Liver (tissue), 9 donors: ENCODE results near the gene CUL4A. TPM values are rescaled to one million over a fixed set of nuclear protein-coding genes. Genes with fewer than 3 reads are reported as not detected.

Experiments
- DNase-seq: peaks from one replicate; pipeline ENCODE4 v3.0.0-alpha.2; 2017; ENCODE audit warnings: low spot score
- H3K27ac ChIP-seq, 2 donors: one replicate each; pipeline ENCODE4 v1.7.0; 2013; ENCODE audit warnings: inconsistent platforms in 2 of 2, low read length in 2 of 2, control low read depth in 1 of 2, low read depth in 1 of 2, mild to moderate bottlenecking in 1 of 2
- H3K27me3 ChIP-seq, 4 donors: one replicate each; pipeline versions ENCODE4 v1.6.1 to v1.7.0; 2013; ENCODE audit warnings: low read length in 3 of 4, inconsistent platforms in 1 of 4, mild to moderate bottlenecking in 1 of 4, moderate library complexity in 1 of 4; ENCODE audit not compliant: control insufficient read depth in 4 of 4, insufficient read depth in 4 of 4
- H3K36me3 ChIP-seq, 4 donors: one replicate each; pipeline versions ENCODE4 v1.6.1 to v1.7.0; 2013; ENCODE audit warnings: low read length in 3 of 4, mild to moderate bottlenecking in 3 of 4, low read depth in 1 of 4, moderate library complexity in 1 of 4; ENCODE audit not compliant: control insufficient read depth in 4 of 4, insufficient read depth in 3 of 4
- H3K4me1 ChIP-seq, 4 donors: one replicate each; pipeline versions ENCODE4 v1.6.1 to v1.7.0; 2013; ENCODE audit warnings: low read length in 3 of 4, mild to moderate bottlenecking in 3 of 4, moderate library complexity in 1 of 4; ENCODE audit not compliant: control insufficient read depth in 4 of 4, insufficient read depth in 4 of 4
- H3K4me3 ChIP-seq, 3 donors: one replicate each; pipeline versions ENCODE4 v1.6.1 to v1.7.0; 2013; ENCODE audit warnings: low read length in 3 of 3, control low read depth in 1 of 3, low read depth in 1 of 3, mild to moderate bottlenecking in 1 of 3
- H3K9ac ChIP-seq, 2 donors: one replicate each; pipeline ENCODE4 v1.7.0; 2013; ENCODE audit warnings: low read length in 2 of 2, mild to moderate bottlenecking in 2 of 2, moderate library complexity in 2 of 2, control low read depth in 1 of 2, low read depth in 1 of 2
- H3K9me3 ChIP-seq, 4 donors: one replicate each; pipeline versions ENCODE4 v1.6.1 to v1.7.0; 2013; ENCODE audit warnings: low read length in 3 of 4; ENCODE audit not compliant: control insufficient read depth in 4 of 4
- EGR1 ChIP-seq, 2 donors: IDR thresholded peaks; 2 replicates each; pipeline ENCODE4 v1.6.1; 2016 to 2018; ENCODE audit warnings: antibody characterized with exemption in 2 of 2, low read depth in 2 of 2
- FOXA1 ChIP-seq: IDR thresholded peaks from 2 replicates; pipeline ENCODE4 v1.6.1; 2016; ENCODE audit warnings: antibody characterized with exemption
- FOXA2 ChIP-seq: IDR thresholded peaks from 2 replicates; pipeline ENCODE4 v1.6.1; 2016; ENCODE audit warnings: antibody characterized with exemption
- GABPA ChIP-seq, 2 donors: IDR thresholded peaks in 1 of 2; conservative IDR thresholded peaks in 1 of 2; 2 replicates each; pipeline ENCODE4 v1.6.1; 2016; ENCODE audit warnings: antibody characterized with exemption in 2 of 2, mild to moderate bottlenecking in 1 of 2, moderate library complexity in 1 of 2
- HNF4A ChIP-seq, 2 donors: conservative IDR thresholded peaks; 2 replicates each; pipeline ENCODE4 v1.6.1; 2016; ENCODE audit warnings: antibody characterized with exemption in 2 of 2, mild to moderate bottlenecking in 2 of 2
- HNF4G ChIP-seq: IDR thresholded peaks from 2 replicates; pipeline ENCODE4 v1.6.1; 2016; ENCODE audit warnings: antibody characterized with exemption
- JUND ChIP-seq, 2 donors: IDR thresholded peaks; 2 replicates each; pipeline ENCODE4 v1.6.1; 2016; ENCODE audit warnings: antibody characterized with exemption in 2 of 2
- NR2F2 ChIP-seq: IDR thresholded peaks from 2 replicates; pipeline ENCODE4 v1.6.1; 2016; ENCODE audit warnings: antibody characterized with exemption
- RAD21 ChIP-seq, 2 donors: IDR thresholded peaks; 2 replicates each; pipeline ENCODE4 v1.6.1; 2016; ENCODE audit warnings: antibody characterized with exemption in 2 of 2, mild to moderate bottlenecking in 2 of 2
- RXRA ChIP-seq, 2 donors: IDR thresholded peaks; 2 replicates each; pipeline ENCODE4 v1.6.1; 2017 to 2018; ENCODE audit warnings: antibody characterized with exemption in 2 of 2, mild to moderate bottlenecking in 1 of 2
- SP1 ChIP-seq: IDR thresholded peaks from 2 replicates; pipeline ENCODE4 v1.6.1; 2018; ENCODE audit warnings: antibody characterized with exemption, mild to moderate bottlenecking
- TAF1 ChIP-seq: conservative IDR thresholded peaks from 2 replicates; pipeline ENCODE4 v1.6.1; 2016; ENCODE audit warnings: antibody characterized with exemption, mild to moderate bottlenecking
- YY1 ChIP-seq: IDR thresholded peaks from 2 replicates; pipeline ENCODE4 v1.6.1; 2016; ENCODE audit warnings: antibody characterized with exemption, mild to moderate bottlenecking
- WGBS: extraction: QIAGEN DNeasy Blood & Tissue Kit; methylation state at CpG from one replicate; pipeline ENCODE4 v1.1.7; 2013; 5-methylcytosine and 5-hydroxymethylcytosine counted together
- polyA plus RNA-seq, 2 donors: library from polyadenylated mRNA; stranded (reverse) in 1 of 2; unstranded in 1 of 2; fragments of 200-250 nt in 1 of 2; fragments of >200 nt in 1 of 2; fragmentation: Nextera tagmentation in 1 of 2; extraction: Ambion mirVana in 1 of 2; gene quantifications; one replicate each; pipeline versions ENCODE4 v1.2.1 to v1.2.3, GENCODE V29; 2013 to 2015
- total RNA-seq, 2 donors: library from RNA; depleted of rRNA; stranded (reverse); fragments of >200 nt; gene quantifications; one replicate each; pipeline ENCODE4 v1.2.3, GENCODE V29; 2014
- TF ChIP-seq, protein P1 (sequence below): IDR thresholded peaks from 2 replicates; pipeline ENCODE4 v1.6.1; 2016; ENCODE audit warnings: antibody characterized with exemption
- TF ChIP-seq, protein P2 (sequence below): fragments of 150-350 bp; IDR thresholded peaks from 2 replicates; pipeline ENCODE4 v1.5.1; 2017; ENCODE audit warnings: improper control_type of control experiment, low read depth, low read length; ENCODE audit not compliant: missing input control
- TF ChIP-seq, protein P3 (sequence below): IDR thresholded peaks from 2 replicates; pipeline ENCODE4 v1.6.1; 2016; ENCODE audit warnings: antibody characterized with exemption
- TF ChIP-seq, protein P4 (sequence below): IDR thresholded peaks from 2 replicates; pipeline ENCODE4 v1.6.1; 2016; ENCODE audit warnings: antibody characterized with exemption, mild to moderate bottlenecking
- donor health status: healthy.
- donor health status: healthy.
- donor health status: healthy.
- donor health status: healthy.
- donor health status: healthy.

The CUL4A gene
- total and polyA plus RNA-seq, 4 donors: 19.9 to 89.4 (median 45.9) TPM

GRCh38 chr13:113233101-113233500 is 23.7 kb downstream of the CUL4A start:
- TF ChIP-seq HNF4G: no peak
- TF ChIP-seq TAF1: no peak
- 99% methylated on average over 11 of the region's 11 CpGs for WGBS
- no peak overlapping the region for H3K27ac ChIP-seq
- no peaks in the 10 kb centered on the region for H3K27me3 ChIP-seq
- H3K4me3 ChIP-seq: no peak overlapping the region
- H3K9me3 ChIP-seq: no peaks in the 10 kb centered on the region
- DNase-seq: no peak
- no peak overlapping the region for H3K9ac ChIP-seq
- no peaks in the 10 kb centered on the region for H3K4me1 ChIP-seq
- peaks cover 11 to 46% (median 27%) of the 10 kb centered on the region in 4 donors for H3K36me3 ChIP-seq

GRCh38 chr13:113238536-113238935 is 29.1 kb downstream of the CUL4A start:
- Histone ChIP-seq H3K27ac (no peak overlapping the region), H3K9ac (no peak overlapping the region), H3K9me3 (no peaks in the 10 kb centered on the region), H3K4me3 (no peak overlapping the region), H3K27me3 (no peaks in the 10 kb centered on the region), H3K36me3 (peaks cover 8 to 53% (median 28%) of the 10 kb centered on the region in 4 donors), H3K4me1 (no peaks in the 10 kb centered on the region)
- DNase-seq: no peak
- TF ChIP-seq HNF4G (no peak), YY1 (no peak), GABPA (IDR thresholded peaks at IDR 0.05 in 1 of 2, conservative IDR thresholded peaks at IDR 0.05 in 1 of 2) (no peak), TAF1 (no peak), NR2F2 (no peak), RAD21 (IDR thresholded peaks at IDR 0.05) (no peak), EGR1 (IDR thresholded peaks at IDR 0.05; ENCODE audit: low read depth in 2 of 2) (no peak), FOXA2 (no peak)
- TF ChIP-seq, protein P1, sequence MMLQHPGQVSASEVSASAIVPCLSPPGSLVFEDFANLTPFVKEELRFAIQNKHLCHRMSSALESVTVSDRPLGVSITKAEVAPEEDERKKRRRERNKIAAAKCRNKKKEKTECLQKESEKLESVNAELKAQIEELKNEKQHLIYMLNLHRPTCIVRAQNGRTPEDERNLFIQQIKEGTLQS: no peak
- TF ChIP-seq, protein P2, sequence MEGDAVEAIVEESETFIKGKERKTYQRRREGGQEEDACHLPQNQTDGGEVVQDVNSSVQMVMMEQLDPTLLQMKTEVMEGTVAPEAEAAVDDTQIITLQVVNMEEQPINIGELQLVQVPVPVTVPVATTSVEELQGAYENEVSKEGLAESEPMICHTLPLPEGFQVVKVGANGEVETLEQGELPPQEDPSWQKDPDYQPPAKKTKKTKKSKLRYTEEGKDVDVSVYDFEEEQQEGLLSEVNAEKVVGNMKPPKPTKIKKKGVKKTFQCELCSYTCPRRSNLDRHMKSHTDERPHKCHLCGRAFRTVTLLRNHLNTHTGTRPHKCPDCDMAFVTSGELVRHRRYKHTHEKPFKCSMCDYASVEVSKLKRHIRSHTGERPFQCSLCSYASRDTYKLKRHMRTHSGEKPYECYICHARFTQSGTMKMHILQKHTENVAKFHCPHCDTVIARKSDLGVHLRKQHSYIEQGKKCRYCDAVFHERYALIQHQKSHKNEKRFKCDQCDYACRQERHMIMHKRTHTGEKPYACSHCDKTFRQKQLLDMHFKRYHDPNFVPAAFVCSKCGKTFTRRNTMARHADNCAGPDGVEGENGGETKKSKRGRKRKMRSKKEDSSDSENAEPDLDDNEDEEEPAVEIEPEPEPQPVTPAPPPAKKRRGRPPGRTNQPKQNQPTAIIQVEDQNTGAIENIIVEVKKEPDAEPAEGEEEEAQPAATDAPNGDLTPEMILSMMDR: no peak
- WGBS: 87% methylated on average over 4 of the region's 4 CpGs

DNA sequence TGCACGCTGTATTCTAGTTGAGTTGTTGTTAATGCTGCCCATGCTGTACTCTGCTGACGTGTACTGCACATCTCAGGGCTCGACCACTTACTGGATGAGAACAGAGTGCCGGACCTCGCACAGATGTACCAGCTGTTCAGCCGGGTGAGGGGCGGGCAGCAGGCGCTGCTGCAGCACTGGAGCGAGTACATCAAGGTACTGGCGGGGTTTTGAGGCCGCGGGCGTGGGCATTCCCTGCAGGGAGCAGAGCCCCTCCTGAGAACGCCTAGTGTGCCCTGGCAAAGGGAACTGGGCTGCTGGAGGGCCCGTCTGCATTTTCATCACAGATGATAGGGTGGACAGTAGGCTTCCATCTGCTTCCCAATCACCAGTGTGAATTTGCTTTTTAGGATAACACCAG is 29.9 kb downstream of the CUL4A start:
- no peak for DNase-seq
- H3K4me1 ChIP-seq: no peaks in the 10 kb centered on the region
- H3K9ac ChIP-seq: no peak overlapping the region
- WGBS: 96% methylated on average over 15 of the region's 15 CpGs
- H3K27me3 ChIP-seq: no peaks in the 10 kb centered on the region
- H3K27ac ChIP-seq: no peak overlapping the region
- no peaks in the 10 kb centered on the region for H3K9me3 ChIP-seq
- peaks cover 7 to 60% (median 33%) of the 10 kb centered on the region in 4 donors for H3K36me3 ChIP-seq
- H3K4me3 ChIP-seq: no peak overlapping the region
- no peak for TF ChIP-seq HNF4A (conservative IDR thresholded peaks at IDR 0.05)
- no peak for TF ChIP-seq RXRA (IDR thresholded peaks at IDR 0.05)
- TF ChIP-seq, protein P3, sequence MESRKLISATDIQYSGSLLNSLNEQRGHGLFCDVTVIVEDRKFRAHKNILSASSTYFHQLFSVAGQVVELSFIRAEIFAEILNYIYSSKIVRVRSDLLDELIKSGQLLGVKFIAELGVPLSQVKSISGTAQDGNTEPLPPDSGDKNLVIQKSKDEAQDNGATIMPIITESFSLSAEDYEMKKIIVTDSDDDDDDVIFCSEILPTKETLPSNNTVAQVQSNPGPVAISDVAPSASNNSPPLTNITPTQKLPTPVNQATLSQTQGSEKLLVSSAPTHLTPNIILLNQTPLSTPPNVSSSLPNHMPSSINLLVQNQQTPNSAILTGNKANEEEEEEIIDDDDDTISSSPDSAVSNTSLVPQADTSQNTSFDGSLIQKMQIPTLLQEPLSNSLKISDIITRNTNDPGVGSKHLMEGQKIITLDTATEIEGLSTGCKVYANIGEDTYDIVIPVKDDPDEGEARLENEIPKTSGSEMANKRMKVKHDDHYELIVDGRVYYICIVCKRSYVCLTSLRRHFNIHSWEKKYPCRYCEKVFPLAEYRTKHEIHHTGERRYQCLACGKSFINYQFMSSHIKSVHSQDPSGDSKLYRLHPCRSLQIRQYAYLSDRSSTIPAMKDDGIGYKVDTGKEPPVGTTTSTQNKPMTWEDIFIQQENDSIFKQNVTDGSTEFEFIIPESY: no peak
- TF ChIP-seq GABPA (IDR thresholded peaks at IDR 0.05 in 1 of 2, conservative IDR thresholded peaks at IDR 0.05 in 1 of 2): no peak
- TF ChIP-seq RAD21 (IDR thresholded peaks at IDR 0.05): no peak
- TF ChIP-seq, protein P4, sequence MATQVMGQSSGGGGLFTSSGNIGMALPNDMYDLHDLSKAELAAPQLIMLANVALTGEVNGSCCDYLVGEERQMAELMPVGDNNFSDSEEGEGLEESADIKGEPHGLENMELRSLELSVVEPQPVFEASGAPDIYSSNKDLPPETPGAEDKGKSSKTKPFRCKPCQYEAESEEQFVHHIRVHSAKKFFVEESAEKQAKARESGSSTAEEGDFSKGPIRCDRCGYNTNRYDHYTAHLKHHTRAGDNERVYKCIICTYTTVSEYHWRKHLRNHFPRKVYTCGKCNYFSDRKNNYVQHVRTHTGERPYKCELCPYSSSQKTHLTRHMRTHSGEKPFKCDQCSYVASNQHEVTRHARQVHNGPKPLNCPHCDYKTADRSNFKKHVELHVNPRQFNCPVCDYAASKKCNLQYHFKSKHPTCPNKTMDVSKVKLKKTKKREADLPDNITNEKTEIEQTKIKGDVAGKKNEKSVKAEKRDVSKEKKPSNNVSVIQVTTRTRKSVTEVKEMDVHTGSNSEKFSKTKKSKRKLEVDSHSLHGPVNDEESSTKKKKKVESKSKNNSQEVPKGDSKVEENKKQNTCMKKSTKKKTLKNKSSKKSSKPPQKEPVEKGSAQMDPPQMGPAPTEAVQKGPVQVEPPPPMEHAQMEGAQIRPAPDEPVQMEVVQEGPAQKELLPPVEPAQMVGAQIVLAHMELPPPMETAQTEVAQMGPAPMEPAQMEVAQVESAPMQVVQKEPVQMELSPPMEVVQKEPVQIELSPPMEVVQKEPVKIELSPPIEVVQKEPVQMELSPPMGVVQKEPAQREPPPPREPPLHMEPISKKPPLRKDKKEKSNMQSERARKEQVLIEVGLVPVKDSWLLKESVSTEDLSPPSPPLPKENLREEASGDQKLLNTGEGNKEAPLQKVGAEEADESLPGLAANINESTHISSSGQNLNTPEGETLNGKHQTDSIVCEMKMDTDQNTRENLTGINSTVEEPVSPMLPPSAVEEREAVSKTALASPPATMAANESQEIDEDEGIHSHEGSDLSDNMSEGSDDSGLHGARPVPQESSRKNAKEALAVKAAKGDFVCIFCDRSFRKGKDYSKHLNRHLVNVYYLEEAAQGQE: no peak
- no peak for TF ChIP-seq TAF1
- TF ChIP-seq, protein P2: no peak
- TF ChIP-seq YY1: no peak
- TF ChIP-seq HNF4G: no peak
- TF ChIP-seq SP1: no peak
- no peak for TF ChIP-seq NR2F2
- TF ChIP-seq FOXA2: no peak
- TF ChIP-seq EGR1 (IDR thresholded peaks at IDR 0.05; ENCODE audit: low read depth in 2 of 2): no peak
- no peak for TF ChIP-seq JUND (IDR thresholded peaks at IDR 0.05)
- TF ChIP-seq FOXA1: no peak
